B cell (primary cell): Measurements from ENCODE around the gene PHIP. TPM values are rescaled to one million over a fixed set of nuclear protein-coding genes. Genes with fewer than 3 reads are reported as not detected.

Source experiments
- ATAC-seq: fragments of 200-7000 bp; cut with Tn5 transposase; one replicate; pipeline ENCODE4 v1.10.0; 2021; ENCODE audit warnings: low read depth, mild to moderate bottlenecking, moderate number of reproducible peaks, moderate library complexity
- CTCF ChIA-PET: fragments of 350-600 bp; sonication (Branson Sonifier 250); formaldehyde crosslinking; loops from one replicate; lab custom pipeline; 2021; ENCODE audit warnings: antibody characterized with exemption, inconsistent platforms; lab: Charles Lee
- POLR2A ChIA-PET: fragments of 350-600 bp; sonication (Branson Sonifier 250); formaldehyde crosslinking; loops from one replicate; lab custom pipeline; 2021; ENCODE audit warnings: antibody characterized with exemption; lab: Charles Lee
- DNase-seq: peaks from one replicate; pipeline ENCODE4 v3.0.0; 2013
- H2AFZ ChIP-seq: 2 replicates; pipeline ENCODE4 v1.6.1; 2012; ENCODE audit warnings: mild to moderate bottlenecking, low read depth, low read length; ENCODE audit not compliant: insufficient read depth, poor library complexity, severe bottlenecking
- H3K27ac ChIP-seq, 2 donors: 1 replicate in 1 of 2; 2 replicates in 1 of 2; pipeline ENCODE4 v1.5.1; 2012 to 2013; ENCODE audit warnings: low read length in 2 of 2, mild to moderate bottlenecking in 2 of 2, moderate library complexity in 1 of 2
- H3K27me3 ChIP-seq, 4 experiments: fragments of 200-600 bp in 1 of 4; sonication (generic) in 1 of 4; replicated peaks in 1 of 4; 1 replicate in 2 of 4; 2 replicates in 2 of 4; pipeline versions ENCODE4 v1.6.1 to v1.7.0; 2013 to 2016; ENCODE audit warnings: low read length in 3 of 4, mild to moderate bottlenecking in 2 of 4, mixed read lengths in 1 of 4, moderate library complexity in 1 of 4; ENCODE audit not compliant: insufficient read depth in 4 of 4, control insufficient read depth in 3 of 4; ENCODE audit errors: control extremely low read depth in 1 of 4
- H3K36me3 ChIP-seq, 2 experiments: replicated peaks in 1 of 2; 1 replicate in 1 of 2; 2 replicates in 1 of 2; pipeline versions ENCODE4 v1.6.1 to v1.7.1; 2013; ENCODE audit warnings: low read length in 1 of 2; ENCODE audit not compliant: insufficient read depth in 2 of 2, control insufficient read depth in 1 of 2; ENCODE audit errors: control extremely low read depth in 1 of 2, extremely low read depth in 1 of 2
- H3K4me1 ChIP-seq, 2 donors: fragments of 200-600 bp in 1 of 2; sonication (generic) in 1 of 2; 1 replicate in 1 of 2; 2 replicates in 1 of 2; pipeline versions ENCODE4 v1.5.1 to v1.6.1; 2013 to 2017; ENCODE audit warnings: low read length in 2 of 2; ENCODE audit not compliant: control insufficient read depth in 2 of 2, insufficient read depth in 2 of 2
- H3K4me2 ChIP-seq: replicated peaks from 2 replicates; pipeline ENCODE3; 2012; ENCODE audit warnings: mild to moderate bottlenecking, low read depth, low read length; ENCODE audit not compliant: poor library complexity, severe bottlenecking
- H3K4me3 ChIP-seq, 5 experiments: fragments of 200-600 bp in 1 of 5; sonication (generic) in 1 of 5; 1 replicate in 3 of 5; 2 replicates in 2 of 5; pipeline versions ENCODE4 v1.5.1 to v1.7.0; 2011 to 2016; ENCODE audit warnings: low read length in 4 of 5, mild to moderate bottlenecking in 4 of 5, low read depth in 2 of 5, control low read depth in 1 of 5, moderate library complexity in 1 of 5; ENCODE audit not compliant: insufficient read depth in 1 of 5; ENCODE audit errors: control extremely low read depth in 1 of 5, extremely low read depth in 1 of 5
- H3K79me2 ChIP-seq: fragments of 200-600 bp; sonication (generic); one replicate; pipeline ENCODE4 v1.6.0; 2016; ENCODE audit warnings: low read length; ENCODE audit not compliant: control insufficient read depth, insufficient read depth
- H3K9ac ChIP-seq: fragments of 200-600 bp; sonication (generic); 2 replicates; pipeline ENCODE4 v1.6.1; 2017; ENCODE audit warnings: mild to moderate bottlenecking, low read length, moderate library complexity
- H3K9me3 ChIP-seq, 3 donors: one replicate each; pipeline versions ENCODE4 v1.6.1 to v1.7.1; 2013; ENCODE audit warnings: low read length in 2 of 3; ENCODE audit not compliant: control insufficient read depth in 2 of 3, insufficient read depth in 1 of 3; ENCODE audit errors: control extremely low read depth in 1 of 3
- H4K20me1 ChIP-seq: 2 replicates; pipeline ENCODE4 v1.6.0; 2012; ENCODE audit warnings: mild to moderate bottlenecking, low read length; ENCODE audit not compliant: insufficient read depth, control insufficient read depth, poor library complexity, severe bottlenecking
- H3K27ac Mint-ChIP-seq: one replicate; pipeline ENCODE4 v1.8.0; 2021; ENCODE audit warnings: mixed read lengths
- H3K27me3 Mint-ChIP-seq: one replicate; pipeline ENCODE4 v1.8.0; 2021; ENCODE audit warnings: mixed read lengths
- H3K4me1 Mint-ChIP-seq: one replicate; pipeline ENCODE4 v1.8.0; 2021; ENCODE audit warnings: mixed read lengths
- H3K4me3 Mint-ChIP-seq: one replicate; pipeline ENCODE4 v1.8.0; 2021; ENCODE audit warnings: mixed read lengths
- H3K9me3 Mint-ChIP-seq: one replicate; pipeline ENCODE4 v1.8.0; 2022; ENCODE audit warnings: mixed read lengths; ENCODE audit not compliant: insufficient read depth
- EZH2 ChIP-seq: IDR thresholded peaks from 2 replicates; pipeline ENCODE4 v1.6.1; 2012; ENCODE audit warnings: borderline replicate concordance, low read depth, mild to moderate bottlenecking, moderate library complexity, low read length; ENCODE audit not compliant: insufficient read depth, poor library complexity, severe bottlenecking
- WGBS: methylation state at CpG from one replicate; pipeline ENCODE4 v1.1.5; 2013; ENCODE audit warnings: missing lambda C conversion rate; ENCODE audit not compliant: insufficient coverage; 5-methylcytosine and 5-hydroxymethylcytosine counted together
- intact Hi-C: fragments of 100-400 bp; cut with micrococcal nuclease; formaldehyde crosslinking; loops from one replicate; pipeline ENCODE4 v1.10.0; 2022
- polyA plus RNA-seq: library from polyadenylated mRNA; depleted of rRNA; stranded (reverse); fragments of >200 nt; gene quantifications from 2 replicates; pipeline ENCODE4 v1.2.3, GENCODE V29; 2012
- total RNA-seq, 2 donors: library from RNA; stranded (reverse); fragments of 120-200 nt in 1 of 2; gene quantifications; 1 replicate in 1 of 2; 2 replicates in 1 of 2; pipeline versions ENCODE4 v1.2.3 to v1.2.4, GENCODE V29; 2013 to 2022
- TF ChIP-seq, protein P1 (sequence below): fragments of 200-600 bp; IDR thresholded peaks from one replicate; pipeline ENCODE4 v1.8.0; 2022; ENCODE audit warnings: antibody characterized with exemption, mild to moderate bottlenecking

The PHIP gene
- total and polyA plus RNA-seq, 2 donors (not counting 1 experiment from before 2014, with no cell fraction given), result 7.4 to 52.7 TPM

GRCh38 chr6:78947529-78947928 is 130.5 kb downstream of the PHIP start:
- Mint-ChIP-seq H3K27me3 (no peaks in the 10 kb centered on the region), H3K27ac (peak overlapping the region; percentile 11), H3K9me3 (peaks cover 10% of the 10 kb centered on the region), H3K4me1 (no peaks in the 10 kb centered on the region), H3K4me3 (no peak overlapping the region)
- DNase-seq (no peak), ATAC-seq (no peak)
- no peaks in the 10 kb centered on the region for H3K4me1 ChIP-seq
- no CpG with 5 or more reads among the region's 2 CpGs for WGBS
- ChIA-PET POLR2A (no interaction called here), CTCF (no interaction called here)
- TF ChIP-seq, protein P1, sequence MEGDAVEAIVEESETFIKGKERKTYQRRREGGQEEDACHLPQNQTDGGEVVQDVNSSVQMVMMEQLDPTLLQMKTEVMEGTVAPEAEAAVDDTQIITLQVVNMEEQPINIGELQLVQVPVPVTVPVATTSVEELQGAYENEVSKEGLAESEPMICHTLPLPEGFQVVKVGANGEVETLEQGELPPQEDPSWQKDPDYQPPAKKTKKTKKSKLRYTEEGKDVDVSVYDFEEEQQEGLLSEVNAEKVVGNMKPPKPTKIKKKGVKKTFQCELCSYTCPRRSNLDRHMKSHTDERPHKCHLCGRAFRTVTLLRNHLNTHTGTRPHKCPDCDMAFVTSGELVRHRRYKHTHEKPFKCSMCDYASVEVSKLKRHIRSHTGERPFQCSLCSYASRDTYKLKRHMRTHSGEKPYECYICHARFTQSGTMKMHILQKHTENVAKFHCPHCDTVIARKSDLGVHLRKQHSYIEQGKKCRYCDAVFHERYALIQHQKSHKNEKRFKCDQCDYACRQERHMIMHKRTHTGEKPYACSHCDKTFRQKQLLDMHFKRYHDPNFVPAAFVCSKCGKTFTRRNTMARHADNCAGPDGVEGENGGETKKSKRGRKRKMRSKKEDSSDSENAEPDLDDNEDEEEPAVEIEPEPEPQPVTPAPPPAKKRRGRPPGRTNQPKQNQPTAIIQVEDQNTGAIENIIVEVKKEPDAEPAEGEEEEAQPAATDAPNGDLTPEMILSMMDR, result no peak
- no peak for TF ChIP-seq EZH2
- peaks cover 1 to 10% (median 9%) of the 10 kb centered on the region in 3 donors for H3K9me3 ChIP-seq
- H3K79me2 ChIP-seq, result no peaks in the 10 kb centered on the region
- no peak overlapping the region for H3K9ac ChIP-seq
- H3K27ac ChIP-seq, result no peak overlapping the region
- H3K36me3 ChIP-seq, result peaks cover 1 to 89% of the 10 kb centered on the region in 2 experiments
- no peak overlapping the region for H3K4me3 ChIP-seq
- intact Hi-C loops, result no loop called here
- H3K27me3 ChIP-seq, result no peaks in the 10 kb centered on the region
- no peaks in the 10 kb centered on the region for H4K20me1 ChIP-seq
- no peak overlapping the region for H2AFZ ChIP-seq
- H3K4me2 ChIP-seq, result no peak overlapping the region

DNA sequence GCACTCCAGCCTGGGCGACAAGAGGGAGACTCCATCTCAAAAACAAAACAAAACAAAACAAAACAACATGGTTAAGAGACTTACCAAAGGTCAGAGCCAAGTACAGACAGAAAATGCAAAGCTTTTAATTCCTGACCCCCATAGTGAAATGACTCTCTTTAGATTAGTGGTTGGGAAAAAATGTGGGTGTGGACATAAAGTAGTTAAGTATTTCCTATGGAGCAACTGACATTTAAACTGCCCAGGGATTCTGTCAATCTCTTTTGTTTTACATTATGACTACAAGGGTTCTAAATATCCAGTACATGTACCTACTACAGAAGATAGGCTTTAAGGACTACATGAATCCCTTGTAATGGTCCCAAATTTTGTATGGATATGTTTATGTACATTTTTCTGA is 135.6 kb downstream of the PHIP start:
- Histone ChIP-seq H3K79me2 (no peaks in the 10 kb centered on the region), H3K9me3 (no peaks in the 10 kb centered on the region), H3K27ac (no peak overlapping the region), H3K27me3 (no peaks in the 10 kb centered on the region), H3K4me2 (no peak overlapping the region), H3K4me3 (no peak overlapping the region), H2AFZ (no peak overlapping the region), H3K4me1 (no peaks in the 10 kb centered on the region), H3K36me3 (peaks cover 10 to 63% of the 10 kb centered on the region in 2 experiments), H4K20me1 (no peaks in the 10 kb centered on the region), H3K9ac (no peak overlapping the region)
- intact Hi-C loops, result no loop called here
- CTCF ChIA-PET, result no interaction called here
- WGBS, result no CpG with 5 or more reads among the region's 1 CpG
- Mint-ChIP-seq H3K9me3 (no peaks in the 10 kb centered on the region), H3K27me3 (no peaks in the 10 kb centered on the region), H3K27ac (no peak overlapping the region), H3K4me3 (no peak overlapping the region), H3K4me1 (no peaks in the 10 kb centered on the region)
- POLR2A ChIA-PET, result no interaction called here
- TF ChIP-seq, protein P1, result no peak
- TF ChIP-seq EZH2, result no peak
- DNase-seq, result no peak
- ATAC-seq, result no peak
